Ovary (tissue), 3 donors: ENCODE data around the gene KCTD18.

Experiments used
- EP300 ChIP-seq: sonication (generic); formaldehyde crosslinking; IDR thresholded peaks from one replicate; pipeline ENCODE4 v1.6.1; 2017; ENCODE audit warnings: antibody characterized with exemption
- POLR2A ChIP-seq: fragments of 450-650 bp; IDR thresholded peaks from one replicate; pipeline ENCODE4 v1.6.1; 2017; ENCODE audit warnings: antibody characterized with exemption, mild to moderate bottlenecking, moderate library complexity
- TF ChIP-seq, protein P1 (sequence below), 3 donors: fragments of 450-650 bp in 2 of 3; fragments of 200-600 bp in 1 of 3; IDR thresholded peaks; one replicate each; pipeline versions ENCODE4 v1.5.1 to v1.8.0; 2016 to 2022; ENCODE audit warnings: antibody characterized with exemption in 3 of 3, mild to moderate bottlenecking in 1 of 3
- donor health status: DM: no; HTN: no; CAD: no.

DNA sequence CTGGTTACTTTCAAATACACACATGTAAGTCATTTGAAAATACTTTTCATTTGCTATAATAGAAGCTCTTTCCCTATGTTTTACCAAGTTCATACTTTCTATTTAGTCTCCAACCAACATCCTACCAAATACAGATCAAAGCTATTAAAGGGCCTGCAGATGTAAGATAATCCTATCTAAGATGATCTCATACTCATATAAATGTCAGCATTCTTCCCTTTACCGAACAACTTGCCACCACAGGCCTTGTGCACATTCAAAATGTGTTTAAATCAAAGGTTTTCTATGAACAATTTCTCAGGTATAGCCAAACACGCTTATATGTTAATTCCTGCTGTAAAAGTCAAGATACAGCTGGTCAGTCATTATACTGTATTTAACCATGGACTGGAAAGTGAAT lies 23.3 kb downstream of the KCTD18 start:
- TF ChIP-seq POLR2A: no peak
- TF ChIP-seq, protein P1, sequence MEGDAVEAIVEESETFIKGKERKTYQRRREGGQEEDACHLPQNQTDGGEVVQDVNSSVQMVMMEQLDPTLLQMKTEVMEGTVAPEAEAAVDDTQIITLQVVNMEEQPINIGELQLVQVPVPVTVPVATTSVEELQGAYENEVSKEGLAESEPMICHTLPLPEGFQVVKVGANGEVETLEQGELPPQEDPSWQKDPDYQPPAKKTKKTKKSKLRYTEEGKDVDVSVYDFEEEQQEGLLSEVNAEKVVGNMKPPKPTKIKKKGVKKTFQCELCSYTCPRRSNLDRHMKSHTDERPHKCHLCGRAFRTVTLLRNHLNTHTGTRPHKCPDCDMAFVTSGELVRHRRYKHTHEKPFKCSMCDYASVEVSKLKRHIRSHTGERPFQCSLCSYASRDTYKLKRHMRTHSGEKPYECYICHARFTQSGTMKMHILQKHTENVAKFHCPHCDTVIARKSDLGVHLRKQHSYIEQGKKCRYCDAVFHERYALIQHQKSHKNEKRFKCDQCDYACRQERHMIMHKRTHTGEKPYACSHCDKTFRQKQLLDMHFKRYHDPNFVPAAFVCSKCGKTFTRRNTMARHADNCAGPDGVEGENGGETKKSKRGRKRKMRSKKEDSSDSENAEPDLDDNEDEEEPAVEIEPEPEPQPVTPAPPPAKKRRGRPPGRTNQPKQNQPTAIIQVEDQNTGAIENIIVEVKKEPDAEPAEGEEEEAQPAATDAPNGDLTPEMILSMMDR (IDR thresholded peaks at IDR 0.05): no peak
- TF ChIP-seq EP300: no peak
